KBM-7 (cell line): ENCODE measurements around the gene ANXA5.

ENCODE experiments used
- DNase-seq: peaks from one replicate; pipeline ENCODE4 v3.0.0-alpha.2; 2015
- in situ Hi-C: fragments of 300-500 bp; cut with MboI; formaldehyde crosslinking; loops from 2 replicates; pipeline ENCODE4 v1.14.3; 2020; ENCODE audit warnings: low sequenced_read_pairs, low pct_unique_long_range_greater_than_20kb, mixed read lengths

Gene ANXA5

DNA sequence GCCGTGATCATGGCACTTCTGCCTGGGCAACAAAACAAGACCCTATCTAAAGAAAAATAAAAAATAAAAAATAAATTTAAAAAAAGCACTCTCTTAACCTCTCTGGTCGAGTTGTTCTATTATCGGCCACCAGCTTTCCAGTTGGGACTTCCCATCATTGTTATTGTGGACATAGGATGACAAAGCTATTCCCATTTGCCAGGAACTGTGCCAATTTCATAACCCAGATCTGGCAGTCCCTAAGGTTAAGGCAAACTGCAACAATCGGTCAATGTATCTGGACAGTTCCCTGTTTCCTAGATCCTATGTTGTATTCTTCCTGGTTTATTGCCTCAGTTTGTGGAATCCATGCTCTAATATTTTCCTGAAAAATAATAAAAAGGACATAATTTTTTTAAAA, 17.8 kb upstream of the ANXA5 start:
- in situ Hi-C loops: no loop called here
- DNase-seq: no peak

DNA sequence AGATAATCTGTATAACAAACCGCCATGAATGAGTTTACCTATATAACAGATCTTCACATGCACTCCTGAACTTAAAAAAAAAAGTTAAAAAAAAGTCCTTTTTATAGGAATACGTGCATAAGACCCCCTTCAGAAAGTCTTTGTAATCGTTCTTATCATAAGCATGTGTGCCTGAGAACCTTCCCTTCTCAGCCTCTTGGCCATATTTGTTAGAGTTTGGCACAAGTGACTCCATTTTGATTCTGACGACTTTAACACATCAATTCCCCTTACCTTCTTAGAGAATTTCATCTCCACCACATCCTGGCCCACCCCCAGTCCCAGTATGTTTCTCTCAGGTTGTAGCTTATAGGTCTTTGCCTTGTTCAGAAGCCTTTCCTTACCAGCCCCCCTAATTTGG, 16.0 kb upstream of the ANXA5 start:
- in situ Hi-C loops: no loop called here
- DNase-seq: no peak

DNA sequence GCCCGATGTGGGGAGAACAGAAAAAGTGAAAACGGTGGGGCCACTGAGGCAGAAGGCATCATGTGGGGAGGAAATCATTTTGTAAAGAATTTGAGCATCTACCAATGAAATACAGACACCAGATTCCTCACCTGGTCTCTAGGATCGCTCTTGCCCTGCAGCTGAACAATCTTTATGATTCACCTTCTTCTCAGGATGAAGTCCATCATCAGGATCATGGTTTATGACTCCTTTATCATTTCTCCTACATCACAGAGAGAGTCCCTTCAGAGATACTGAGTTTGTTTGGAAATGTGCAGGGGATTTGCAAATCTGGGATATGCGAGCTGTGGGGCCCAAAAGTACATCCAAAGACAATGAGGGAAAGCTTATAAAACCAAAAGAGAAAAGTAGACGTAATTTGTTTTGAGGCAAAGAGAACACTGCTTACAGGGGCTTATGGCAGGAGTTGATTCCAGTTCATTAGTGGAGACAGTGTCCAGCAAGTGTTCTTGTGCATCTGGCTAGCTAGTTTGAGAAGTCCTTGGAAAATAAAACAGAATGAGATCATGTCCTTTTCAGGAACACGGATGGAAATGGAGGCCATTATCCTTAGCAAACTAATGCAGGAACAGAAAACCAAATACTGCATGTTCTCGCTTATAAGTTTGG, 15.3 kb upstream of the ANXA5 start:
- no peak for DNase-seq
- in situ Hi-C loops: no loop called here

DNA sequence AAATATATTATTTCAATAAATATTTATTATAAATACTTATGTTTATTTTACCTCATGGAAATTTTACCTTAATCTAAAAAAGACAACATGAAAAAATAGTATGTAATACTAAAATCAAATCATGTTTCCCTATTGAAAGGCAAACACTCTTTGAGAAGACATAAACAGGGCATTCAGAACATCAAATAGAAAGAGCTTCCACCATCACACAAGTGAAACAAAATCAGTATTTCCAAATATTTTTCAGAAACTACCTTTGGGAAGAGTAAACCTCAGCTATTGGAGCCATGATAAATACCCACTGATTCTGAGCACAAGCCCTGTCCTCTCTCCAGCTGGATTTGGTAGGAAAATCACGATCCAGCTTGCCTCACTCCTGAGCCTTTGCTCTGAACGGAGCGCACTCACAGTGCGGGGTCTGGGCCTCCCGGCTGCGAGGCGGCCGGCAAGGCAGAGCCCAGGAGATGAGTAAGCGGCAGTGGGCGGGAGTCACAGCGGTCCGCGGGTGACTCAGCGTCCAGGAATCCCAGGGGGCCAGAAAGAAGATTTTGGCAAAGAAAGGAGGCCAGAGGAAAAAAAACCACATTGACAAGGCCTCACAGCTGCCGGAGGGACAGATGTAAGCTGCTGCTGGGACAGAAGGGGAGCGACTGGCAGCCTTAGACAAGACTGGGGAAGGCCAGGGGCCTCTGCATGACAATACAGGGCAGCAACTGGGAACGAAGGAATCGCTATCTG, 14.7 kb upstream of the ANXA5 start:
- peak; percentile 44 for DNase-seq
- in situ Hi-C loops: no loop called here

DNA sequence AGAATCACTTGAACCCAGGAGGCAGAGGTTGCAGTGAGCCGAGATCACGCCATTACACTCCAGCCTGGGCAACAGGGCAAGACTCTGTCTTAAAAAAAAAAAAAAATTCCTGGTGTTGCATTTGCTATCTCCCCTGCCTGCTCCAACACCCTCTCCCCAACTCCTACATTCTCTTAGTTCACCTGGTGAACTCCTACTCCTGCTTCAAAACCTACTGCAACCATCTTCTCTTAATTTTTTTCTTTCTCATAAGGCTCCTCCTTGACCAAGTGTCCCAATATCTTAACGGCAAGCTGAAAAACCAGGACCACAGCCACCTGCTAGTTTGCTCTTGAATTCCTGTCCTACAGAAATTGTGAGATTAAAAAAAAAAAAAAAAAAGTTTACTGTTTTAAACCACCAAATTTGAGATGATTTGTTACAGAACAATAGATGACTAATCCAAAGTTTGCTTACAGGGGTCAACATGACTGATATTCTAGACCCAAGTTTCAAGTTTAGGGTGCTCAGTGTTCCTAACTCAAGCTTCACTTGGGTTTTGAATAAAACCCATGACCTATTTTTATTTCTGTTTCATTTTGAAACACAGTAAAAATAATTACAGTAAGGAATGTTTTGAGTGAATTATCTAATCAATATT, 13.1 kb upstream of the ANXA5 start:
- in situ Hi-C loops: no loop called here
- no peak for DNase-seq

DNA sequence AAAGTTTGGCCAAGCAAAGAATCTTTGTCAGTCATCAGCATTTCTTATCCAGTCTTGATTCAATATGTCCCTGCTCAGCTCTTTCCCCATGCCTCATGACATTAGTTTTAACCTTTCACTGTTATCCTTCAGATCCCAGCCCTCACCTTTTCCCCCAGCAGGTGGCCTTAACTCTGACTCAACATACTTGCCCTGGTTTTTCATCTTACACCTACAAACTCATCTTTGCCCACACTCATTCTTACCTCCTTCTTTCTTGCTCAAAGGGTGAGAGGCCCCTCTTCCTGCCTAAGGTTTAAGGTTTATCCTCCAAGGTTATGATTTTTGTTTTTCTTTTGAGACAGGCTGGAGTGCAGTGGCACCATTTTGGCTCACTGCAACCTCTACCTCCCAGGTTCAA, 10.6 kb upstream of the ANXA5 start:
- in situ Hi-C loops: no loop called here
- DNase-seq: no peak

DNA sequence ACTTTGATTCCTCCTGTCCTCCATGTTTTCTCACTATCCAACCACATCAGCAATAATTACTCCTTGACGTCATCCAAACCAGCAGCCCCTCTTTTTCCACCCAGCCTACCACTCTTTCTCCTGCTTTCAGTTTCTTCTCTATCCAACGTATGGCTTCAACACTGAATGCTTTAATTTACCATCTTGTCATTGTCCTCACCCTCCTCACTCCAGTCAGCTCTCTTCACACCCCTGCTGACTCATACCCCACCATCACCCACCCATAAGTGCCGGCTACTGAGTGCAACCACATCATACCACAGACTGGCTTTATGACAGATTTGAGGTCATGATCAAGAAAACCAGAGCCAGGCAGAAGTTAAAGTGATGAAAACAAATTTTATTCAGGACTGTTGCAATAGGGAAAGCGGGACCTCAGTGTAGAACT, 9.8 kb upstream of the ANXA5 start:
- DNase-seq: no peak
- in situ Hi-C loops: no loop called here

DNA sequence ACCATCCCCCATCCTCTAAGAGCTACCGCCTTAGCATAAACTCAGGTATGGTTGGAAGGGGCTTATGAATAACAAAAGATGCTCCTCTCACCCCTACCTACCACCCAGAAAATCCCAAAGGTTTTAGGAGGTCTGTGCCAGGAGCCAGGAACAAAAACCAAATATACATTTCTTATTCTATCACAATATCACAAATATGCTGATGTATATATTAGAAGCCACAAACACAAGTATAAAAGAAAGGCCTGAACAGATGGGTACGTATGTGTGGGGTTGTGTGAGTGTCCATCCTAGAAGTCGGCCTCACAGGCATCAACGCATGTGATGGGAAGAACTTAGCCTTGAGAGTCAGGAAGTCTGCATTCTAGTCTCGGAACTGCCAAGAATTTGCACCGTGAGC, 8.7 kb upstream of the ANXA5 start:
- in situ Hi-C loops: no loop called here
- DNase-seq: no peak

DNA sequence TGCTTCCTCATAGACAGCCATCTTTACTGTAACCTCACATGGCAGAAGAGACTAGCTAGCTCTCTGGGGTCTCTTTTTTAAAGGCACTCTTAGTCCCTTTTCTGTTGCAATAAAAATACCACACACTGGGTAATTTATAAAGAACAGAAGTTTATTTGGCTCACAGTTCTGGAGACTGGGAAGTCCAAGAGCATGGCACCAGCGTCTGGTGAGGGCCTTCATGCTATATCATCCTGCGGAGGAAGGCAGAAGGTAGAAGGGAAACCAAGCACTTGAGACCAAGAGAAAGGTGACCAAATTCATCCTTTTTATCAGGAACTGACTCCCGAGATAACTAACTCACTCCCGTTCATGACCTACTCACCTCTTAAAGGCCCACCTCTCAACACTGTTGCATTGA, 5.4 kb upstream of the ANXA5 start:
- in situ Hi-C loops: no loop called here
- DNase-seq: no peak

DNA sequence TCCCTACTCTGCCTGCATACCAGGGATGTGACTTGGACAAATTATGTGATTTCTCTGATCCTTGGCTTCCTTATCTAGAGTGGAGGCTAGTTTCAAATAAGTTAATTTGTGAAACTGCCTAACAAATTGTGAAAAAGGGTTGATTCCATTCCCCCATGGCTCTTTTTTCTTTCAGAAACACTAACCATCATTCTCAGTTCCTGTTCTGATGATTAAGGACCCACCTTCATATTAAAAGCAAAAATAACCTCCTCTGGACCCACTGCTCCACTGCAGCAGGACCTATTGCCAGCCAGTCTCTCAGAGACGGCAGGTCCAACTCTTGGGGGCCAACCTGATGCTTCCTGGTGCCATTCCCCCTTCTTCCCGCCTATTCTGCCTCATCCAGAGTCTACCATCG, 4.5 kb upstream of the ANXA5 start:
- in situ Hi-C loops: no loop called here
- DNase-seq: no peak

DNA sequence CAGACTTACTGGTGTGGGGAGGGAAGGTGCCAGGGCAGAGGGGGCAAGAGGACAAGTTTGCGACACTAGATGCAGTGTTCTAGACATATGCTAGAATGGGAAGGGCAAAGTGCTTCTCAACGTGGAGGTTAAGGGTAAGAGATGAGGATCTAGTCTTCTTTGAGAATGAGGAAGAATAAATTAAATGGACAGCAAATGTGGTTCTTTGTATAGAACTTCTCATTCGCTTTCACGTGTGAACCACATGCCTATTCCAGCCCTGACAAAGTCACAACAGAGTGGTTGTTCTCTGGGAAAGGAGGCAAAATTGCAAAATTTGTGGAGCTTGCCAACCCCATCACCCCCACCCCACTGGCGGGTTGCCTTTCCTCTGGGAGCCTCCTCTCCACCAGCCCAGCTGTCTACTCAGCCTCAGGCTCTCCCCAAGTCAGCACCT, 1.5 kb upstream of the ANXA5 start:
- in situ Hi-C loops: no loop called here
- no peak for DNase-seq

DNA sequence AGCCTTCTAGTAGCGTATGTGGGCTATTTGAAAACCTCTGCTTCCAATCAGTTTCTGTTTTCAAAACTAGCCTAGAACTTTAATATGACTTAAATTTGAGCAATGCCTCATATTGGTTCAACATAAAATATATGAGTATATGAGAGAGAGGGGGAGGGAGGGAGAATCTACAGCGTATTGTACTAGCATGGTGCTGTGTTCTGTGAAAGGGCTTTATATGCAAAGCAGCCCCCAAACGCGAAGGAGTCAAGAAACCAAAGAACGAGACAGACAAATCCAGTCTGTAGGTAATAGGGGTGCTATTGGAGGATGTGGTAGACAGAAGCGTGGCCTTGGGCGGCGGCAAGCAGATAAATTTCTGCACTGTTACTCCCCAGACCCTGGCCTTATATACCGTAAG, 784 bp upstream of the ANXA5 start:
- no peak for DNase-seq
- in situ Hi-C loops: no loop called here

DNA sequence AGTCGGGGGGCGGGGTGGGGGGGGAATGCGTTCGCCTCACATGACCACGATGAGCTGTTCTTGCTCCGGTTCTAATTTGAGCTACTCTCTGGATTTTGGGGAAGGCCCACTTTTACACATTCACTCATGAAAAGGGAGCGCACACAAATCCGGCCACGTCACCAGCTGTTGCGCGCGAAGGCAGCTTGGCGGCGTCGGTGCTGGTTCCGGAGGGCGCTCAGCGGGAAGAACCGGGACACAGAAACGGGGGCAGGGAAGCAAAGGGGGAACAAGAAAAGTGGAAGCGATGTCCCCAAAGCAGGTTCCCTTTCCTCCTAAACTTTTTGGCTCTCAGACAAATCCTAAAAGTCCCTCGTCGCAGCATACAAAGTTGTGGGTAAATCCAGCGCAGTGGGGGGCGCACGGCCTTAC, 605 bp downstream of the ANXA5 start:
- peak; percentile 59 for DNase-seq
- in situ Hi-C loops: no loop called here

DNA sequence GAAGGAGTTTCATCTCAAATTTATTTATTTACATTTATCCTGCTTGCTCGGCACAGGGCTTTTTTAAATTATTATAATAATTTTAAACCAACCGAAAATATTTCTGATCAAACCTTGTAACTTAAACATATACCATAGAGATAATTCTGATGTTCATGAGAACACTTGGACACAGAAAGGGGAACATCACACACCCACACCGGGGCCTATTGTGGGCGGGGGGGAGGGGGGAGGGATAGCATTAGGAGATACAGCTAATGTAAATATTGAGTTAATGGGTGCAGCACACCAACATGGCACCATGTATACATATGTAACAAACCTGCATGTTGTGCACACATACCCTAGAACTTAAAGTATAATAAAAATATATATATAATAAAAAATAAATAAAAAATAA, 2.9 kb downstream of the ANXA5 start:
- DNase-seq: no peak
- in situ Hi-C loops: no loop called here

DNA sequence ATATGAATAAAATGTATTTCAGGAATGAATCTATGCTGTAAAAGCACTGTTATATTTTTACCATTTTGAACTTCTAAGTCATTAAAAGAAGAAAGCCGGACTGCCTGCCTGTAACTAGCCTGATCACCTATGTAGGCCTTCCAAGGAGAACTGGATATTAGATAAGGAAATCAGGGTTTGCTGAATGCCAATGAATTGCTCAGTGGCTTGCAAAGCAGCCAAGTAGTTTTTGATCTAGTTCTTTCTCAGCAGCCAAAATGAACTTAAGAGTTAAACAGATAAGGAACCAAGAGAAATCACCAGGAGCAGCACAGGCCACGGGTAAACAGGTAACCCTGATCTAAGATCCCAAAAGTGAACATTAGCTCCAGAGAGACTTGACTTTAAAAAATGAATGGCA, 3.3 kb downstream of the ANXA5 start:
- in situ Hi-C loops: no loop called here
- DNase-seq: no peak

DNA sequence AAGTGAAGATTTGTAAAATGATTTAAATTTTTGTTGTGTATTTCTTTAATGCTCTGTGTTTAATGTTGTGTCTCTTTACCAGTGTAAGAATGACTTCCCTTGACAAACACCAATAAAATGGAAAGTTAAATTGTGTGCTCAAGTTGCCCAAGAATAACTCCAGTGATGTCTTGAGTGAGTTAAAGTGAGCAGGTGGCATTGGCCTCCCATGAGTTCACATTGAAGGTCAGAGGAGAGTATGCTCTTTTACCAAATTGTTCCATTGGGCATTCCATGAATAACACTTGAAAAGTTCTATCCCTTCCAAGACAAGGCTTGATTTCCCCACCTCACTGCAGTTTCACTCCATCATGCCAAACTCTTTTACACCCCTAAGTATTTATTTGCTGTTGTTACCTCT, 4.5 kb downstream of the ANXA5 start:
- DNase-seq: no peak
- in situ Hi-C loops: no loop called here

DNA sequence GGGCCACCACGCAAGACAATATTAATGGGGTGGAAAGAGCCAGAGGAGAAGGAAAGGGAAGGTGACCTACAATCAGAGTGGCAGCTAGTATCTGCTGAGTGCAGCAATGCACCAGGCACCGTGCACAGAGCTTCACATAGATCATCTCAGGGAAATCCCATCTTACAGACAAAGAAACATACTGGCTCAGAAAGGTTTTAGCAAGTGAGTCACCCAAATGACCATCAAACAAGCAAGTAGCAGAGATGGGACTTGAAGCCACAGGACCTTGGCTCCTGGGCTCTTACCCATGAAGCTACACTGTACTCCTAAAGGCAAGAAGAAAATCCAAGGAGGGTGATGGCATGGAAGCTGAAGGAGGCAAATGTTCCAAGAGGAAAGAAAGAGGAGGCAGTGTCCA, 6.8 kb downstream of the ANXA5 start:
- in situ Hi-C loops: no loop called here

DNA sequence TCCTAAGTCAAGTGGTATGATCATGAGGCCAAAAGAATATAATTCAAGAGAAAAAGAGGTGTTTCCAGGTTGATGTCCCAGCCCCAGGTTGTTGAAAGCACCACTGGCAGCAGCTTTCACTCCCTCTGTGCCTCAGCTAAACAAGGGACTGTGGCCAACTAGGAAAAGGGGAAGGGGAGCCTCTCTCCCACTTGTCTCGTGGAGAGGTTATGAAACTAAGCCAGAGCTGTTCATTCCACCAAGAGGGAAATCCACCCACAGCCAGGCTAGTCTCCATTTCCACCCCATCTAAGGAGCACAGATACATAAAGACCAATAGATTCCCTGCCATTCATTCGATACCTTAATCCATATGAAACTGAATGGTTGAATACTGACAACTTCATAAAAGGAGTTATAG, 8.1 kb downstream of the ANXA5 start:
- in situ Hi-C loops: no loop called here
- no peak for DNase-seq

More for the DNA sequence above, 6.8 kb downstream of the ANXA5 start:
- DNase-seq: no peak

DNA sequence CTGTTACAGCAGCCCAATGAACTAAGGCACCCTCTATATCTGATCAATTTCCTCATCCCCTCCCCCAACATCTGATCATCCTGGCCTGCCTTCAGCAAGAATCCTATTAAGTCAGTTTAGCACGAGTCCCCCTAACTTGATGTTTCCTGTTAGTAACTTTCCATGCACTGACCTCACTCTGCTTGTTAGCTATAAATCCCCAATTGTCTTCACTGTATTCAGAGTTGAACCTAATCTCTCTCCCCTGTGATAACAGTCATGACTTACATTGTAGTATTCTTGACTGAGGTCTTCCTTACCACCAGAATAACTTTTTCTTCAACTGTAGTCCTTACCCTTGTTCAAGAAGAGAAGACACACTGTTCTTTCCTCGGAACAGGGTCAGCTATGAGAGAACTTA, 8.5 kb downstream of the ANXA5 start:
- in situ Hi-C loops: no loop called here
- no peak for DNase-seq

DNA sequence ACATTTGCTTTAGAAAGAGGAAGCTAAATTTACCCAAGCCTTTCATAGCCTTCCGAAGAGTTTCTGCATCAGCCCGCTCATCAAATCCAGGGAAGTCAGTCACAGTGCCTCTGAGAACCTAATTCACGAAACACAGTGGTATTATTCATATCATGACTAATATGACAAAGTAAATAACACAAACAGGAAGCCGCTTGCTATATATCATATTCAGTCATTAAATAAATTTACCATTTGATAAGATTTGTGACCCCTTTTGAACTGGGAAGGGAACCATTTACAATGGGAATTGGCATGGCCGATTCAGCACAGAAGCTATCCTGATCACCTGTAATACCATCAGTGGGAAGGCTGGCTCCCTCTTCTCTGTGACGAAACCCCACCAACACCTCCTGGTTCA, 10.5 kb downstream of the ANXA5 start:
- DNase-seq: no peak
- in situ Hi-C loops: no loop called here

DNA sequence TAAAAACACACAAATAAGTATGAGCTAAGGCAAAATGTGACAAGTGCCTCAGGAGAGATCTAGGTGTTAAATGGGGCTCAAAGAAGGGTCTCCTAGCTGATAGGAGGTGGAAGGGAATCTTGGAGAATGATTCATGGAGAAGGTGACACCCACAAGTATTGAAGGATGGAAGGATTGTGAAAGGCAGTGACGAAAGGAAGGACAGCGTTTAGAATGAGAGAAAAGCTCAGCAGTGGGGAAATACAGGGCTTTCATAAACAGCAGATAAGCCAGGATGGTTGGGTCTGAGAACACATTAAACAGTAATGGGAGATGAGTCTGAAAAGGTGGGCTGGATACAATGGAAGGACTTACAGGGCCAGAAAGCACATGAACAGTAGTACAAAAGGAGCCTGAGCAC, 11.5 kb downstream of the ANXA5 start:
- no peak for DNase-seq
- in situ Hi-C loops: no loop called here
